ENCODE measurements around the gene ERC2. TPM values are rescaled to one million over a fixed set of nuclear protein-coding genes. Genes with fewer than 3 reads are reported as not detected.

The ERC2 gene
- total RNA-seq, 1 donor = 0.36 TPM

GRCh38 chr3:55771503-55771902 is 696.8 kb downstream of the ERC2 start:
- Histone ChIP-seq H2AFZ (ENCODE audit: low read length) (no peak overlapping the region), H3K9me3 (ENCODE audit: low read depth, low read length) (no peaks in the 10 kb centered on the region), H3K79me2 (ENCODE audit: insufficient read depth, low read length) (no peaks in the 10 kb centered on the region), H3K4me1 (ENCODE audit: insufficient read depth, low read length) (no peaks in the 10 kb centered on the region), H3K4me2 (ENCODE audit: insufficient read depth, low read length) (no peak overlapping the region), H3K27me3 (ENCODE audit: insufficient read depth, low read length) (no peaks in the 10 kb centered on the region), H3K27ac (ENCODE audit: low read depth, low read length) (no peak overlapping the region), H4K20me1 (ENCODE audit: insufficient read depth, low read length) (no peaks in the 10 kb centered on the region), H3K36me3 (ENCODE audit: insufficient read depth, low read length) (no peaks in the 10 kb centered on the region), H3K4me3 (ENCODE audit: insufficient read depth, low read length) (no peak overlapping the region)
- no peak for DNase-seq (ENCODE audit: insufficient read length, low spot score, missing footprints)
- TF ChIP-seq, protein P1, sequence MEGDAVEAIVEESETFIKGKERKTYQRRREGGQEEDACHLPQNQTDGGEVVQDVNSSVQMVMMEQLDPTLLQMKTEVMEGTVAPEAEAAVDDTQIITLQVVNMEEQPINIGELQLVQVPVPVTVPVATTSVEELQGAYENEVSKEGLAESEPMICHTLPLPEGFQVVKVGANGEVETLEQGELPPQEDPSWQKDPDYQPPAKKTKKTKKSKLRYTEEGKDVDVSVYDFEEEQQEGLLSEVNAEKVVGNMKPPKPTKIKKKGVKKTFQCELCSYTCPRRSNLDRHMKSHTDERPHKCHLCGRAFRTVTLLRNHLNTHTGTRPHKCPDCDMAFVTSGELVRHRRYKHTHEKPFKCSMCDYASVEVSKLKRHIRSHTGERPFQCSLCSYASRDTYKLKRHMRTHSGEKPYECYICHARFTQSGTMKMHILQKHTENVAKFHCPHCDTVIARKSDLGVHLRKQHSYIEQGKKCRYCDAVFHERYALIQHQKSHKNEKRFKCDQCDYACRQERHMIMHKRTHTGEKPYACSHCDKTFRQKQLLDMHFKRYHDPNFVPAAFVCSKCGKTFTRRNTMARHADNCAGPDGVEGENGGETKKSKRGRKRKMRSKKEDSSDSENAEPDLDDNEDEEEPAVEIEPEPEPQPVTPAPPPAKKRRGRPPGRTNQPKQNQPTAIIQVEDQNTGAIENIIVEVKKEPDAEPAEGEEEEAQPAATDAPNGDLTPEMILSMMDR (IDR thresholded peaks at IDR 0.05; ENCODE audit: extremely low read depth, low read depth, low read length) = no peak

GRCh38 chr3:55770077-55770476 is 698.2 kb downstream of the ERC2 start:
- TF ChIP-seq, protein P1 (IDR thresholded peaks at IDR 0.05; ENCODE audit: extremely low read depth, low read depth, low read length) = no peak
- no peaks in the 10 kb centered on the region for H3K79me2 ChIP-seq (ENCODE audit: insufficient read depth, low read length)
- H4K20me1 ChIP-seq (ENCODE audit: insufficient read depth, low read length) = no peaks in the 10 kb centered on the region
- DNase-seq (ENCODE audit: insufficient read length, low spot score, missing footprints) = no peak
- no peak overlapping the region for H3K27ac ChIP-seq (ENCODE audit: low read depth, low read length)
- H2AFZ ChIP-seq (ENCODE audit: low read length) = no peak overlapping the region
- H3K4me1 ChIP-seq (ENCODE audit: insufficient read depth, low read length) = no peaks in the 10 kb centered on the region
- no peak overlapping the region for H3K4me3 ChIP-seq (ENCODE audit: insufficient read depth, low read length)
- H3K9me3 ChIP-seq (ENCODE audit: low read depth, low read length) = no peaks in the 10 kb centered on the region
- H3K4me2 ChIP-seq (ENCODE audit: insufficient read depth, low read length) = no peak overlapping the region
- no peaks in the 10 kb centered on the region for H3K36me3 ChIP-seq (ENCODE audit: insufficient read depth, low read length)
- no peaks in the 10 kb centered on the region for H3K27me3 ChIP-seq (ENCODE audit: insufficient read depth, low read length)

- Histone ChIP-seq H4K20me1 (ENCODE audit: insufficient read depth, low read length) (no peaks in the 10 kb centered on the region), H3K79me2 (ENCODE audit: insufficient read depth, low read length) (no peaks in the 10 kb centered on the region), H3K4me2 (ENCODE audit: insufficient read depth, low read length) (no peak overlapping the region), H3K9me3 (ENCODE audit: low read depth, low read length) (no peaks in the 10 kb centered on the region), H3K4me1 (ENCODE audit: insufficient read depth, low read length) (no peaks in the 10 kb centered on the region), H3K27me3 (ENCODE audit: insufficient read depth, low read length) (peaks cover 6% of the 10 kb centered on the region), H3K27ac (ENCODE audit: low read depth, low read length) (no peak overlapping the region), H3K4me3 (ENCODE audit: insufficient read depth, low read length) (no peak overlapping the region), H3K36me3 (ENCODE audit: insufficient read depth, low read length) (no peaks in the 10 kb centered on the region), H2AFZ (ENCODE audit: low read length) (no peak overlapping the region)
- TF ChIP-seq, protein P1 (IDR thresholded peaks at IDR 0.05; ENCODE audit: extremely low read depth, low read depth, low read length) = no peak
- no peak for DNase-seq (ENCODE audit: insufficient read length, low spot score, missing footprints)
These were observed 701.5 kb downstream of the ERC2 start for GRCh38 chr3:55766753-55767152.

DNA sequence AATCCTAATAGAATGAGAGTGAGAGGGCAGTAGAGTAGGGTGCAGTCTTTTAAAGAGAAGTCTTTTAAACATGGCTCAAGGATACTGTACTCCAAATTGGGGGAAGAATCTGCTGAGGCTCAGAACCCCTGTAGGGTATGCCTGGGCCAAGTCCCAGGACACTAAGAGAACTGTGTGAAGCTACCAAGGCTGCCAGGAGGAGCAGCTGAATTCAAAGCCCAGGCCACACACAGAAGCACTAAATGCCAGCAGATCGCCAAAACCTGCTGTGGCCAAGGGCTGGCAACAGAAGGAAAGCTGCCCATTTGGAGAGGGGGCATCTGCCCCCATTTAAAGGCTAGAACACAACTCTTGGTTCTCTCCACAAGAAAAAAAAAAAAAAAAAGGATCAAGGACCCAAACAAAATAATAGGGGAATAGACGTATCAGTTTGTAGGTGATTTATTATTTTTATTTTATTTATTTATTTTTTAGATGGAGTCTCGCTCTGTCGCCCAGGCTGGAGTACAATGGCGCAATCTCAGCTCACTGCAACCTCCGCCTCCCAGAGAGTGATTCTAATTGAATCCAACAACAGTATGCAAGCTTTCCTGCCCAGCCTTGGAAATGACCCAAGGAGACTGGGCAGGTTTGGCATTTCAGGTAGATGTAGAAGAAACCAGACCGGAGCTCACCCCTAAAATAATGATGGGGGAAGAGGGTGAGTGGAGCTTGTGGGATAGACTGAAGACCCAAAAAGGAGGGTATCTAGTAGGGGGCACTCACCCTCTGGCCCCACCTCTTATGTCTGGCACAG is 702.2 kb downstream of the ERC2 start:
- H3K27ac ChIP-seq (ENCODE audit: low read depth, low read length) = no peak overlapping the region
- no peak overlapping the region for H3K4me3 ChIP-seq (ENCODE audit: insufficient read depth, low read length)
- peaks cover 6% of the 10 kb centered on the region for H3K27me3 ChIP-seq (ENCODE audit: insufficient read depth, low read length)
- no peaks in the 10 kb centered on the region for H3K79me2 ChIP-seq (ENCODE audit: insufficient read depth, low read length)
- TF ChIP-seq, protein P1 (IDR thresholded peaks at IDR 0.05; ENCODE audit: extremely low read depth, low read depth, low read length) = no peak
- no peak overlapping the region for H2AFZ ChIP-seq (ENCODE audit: low read length)
- H4K20me1 ChIP-seq (ENCODE audit: insufficient read depth, low read length) = no peaks in the 10 kb centered on the region
- no peaks in the 10 kb centered on the region for H3K36me3 ChIP-seq (ENCODE audit: insufficient read depth, low read length)
- DNase-seq (ENCODE audit: insufficient read length, low spot score, missing footprints) = no peak
- H3K4me1 ChIP-seq (ENCODE audit: insufficient read depth, low read length) = no peaks in the 10 kb centered on the region
- H3K9me3 ChIP-seq (ENCODE audit: low read depth, low read length) = no peaks in the 10 kb centered on the region
- H3K4me2 ChIP-seq (ENCODE audit: insufficient read depth, low read length) = no peak overlapping the region

Measured in osteoblast (primary cell).